Left hindlimb (tissue), 1 donor: ENCODE measurements around the gene TRNAU1AP.
"Not testable (repeated sequence)": the region's sequence is repeated elsewhere in the genome, so short reads cannot be mapped to it uniquely, and the experiment has no call there.

Experiments
- DNase-seq: peaks from one replicate; pipeline ENCODE4 v3.0.0-alpha.2; 2018

The TRNAU1AP gene

GRCh38 chr1:28552758-28553663, at the start of gene TRNAU1AP:
TRNAU1AP (plus strand) TSS chr1:28553085; CDS start chr1:28553111, 26 bp downstream.
- peak; percentile 98 for DNase-seq

DNA sequence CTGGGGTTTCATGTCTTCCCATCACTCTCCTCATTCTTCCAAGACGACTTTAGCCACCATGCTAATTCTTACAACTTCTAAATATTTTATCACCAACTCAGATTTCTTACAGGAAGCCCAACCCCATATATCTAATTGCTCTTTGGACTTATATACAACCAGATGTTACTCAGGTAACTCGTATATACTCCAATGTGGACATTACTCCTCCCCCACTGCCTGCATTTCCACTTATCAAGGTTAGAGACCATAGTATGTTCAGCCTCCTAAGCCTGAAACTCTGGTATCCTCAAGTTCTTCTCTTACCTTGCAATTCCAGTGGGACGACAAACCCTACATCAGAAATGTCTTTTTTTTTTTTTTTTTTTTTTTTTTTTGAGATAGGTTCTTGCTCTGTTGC, 49.8 kb upstream of the TRNAU1AP start:
- no peak for DNase-seq

GRCh38 chr1:28505406-28506187, 47.3 kb upstream of the TRNAU1AP start, which contains the start of gene RCC1:
RCC1 (plus strand) TSS chr1:28506043; CDS start chr1:28529867, 23,824 bp downstream.
- DNase-seq: peak; percentile 98

GRCh38 chr1:28506907-28507246, 46.0 kb upstream of the TRNAU1AP start:
- no peak for DNase-seq

DNA sequence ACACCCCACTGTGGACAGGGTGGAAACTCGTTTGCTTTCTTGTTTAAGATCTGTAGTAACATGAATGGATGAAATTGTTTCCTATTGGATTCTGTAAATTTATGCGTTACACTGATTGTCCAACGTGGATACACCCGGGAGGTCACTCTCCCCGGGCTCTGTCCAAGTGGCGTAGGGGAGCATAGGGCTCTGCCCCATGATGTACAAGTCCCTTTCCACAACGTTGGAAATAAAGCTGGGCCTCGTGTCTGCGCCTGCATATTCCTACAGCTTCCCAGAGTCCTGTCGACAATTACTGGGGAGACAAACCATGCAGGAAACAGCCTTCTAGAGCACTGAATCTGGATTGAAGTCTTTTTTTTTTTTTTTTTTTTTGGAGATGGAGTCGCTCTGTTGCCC, 45.6 kb upstream of the TRNAU1AP start:
- DNase-seq: no peak

GRCh38 chr1:28507646-28508434, 45.0 kb upstream of the TRNAU1AP start:
- no peak for DNase-seq

- DNase-seq: no peak
Observed at GRCh38 chr1:28508435-28508754, 44.5 kb upstream of the TRNAU1AP start.

DNA sequence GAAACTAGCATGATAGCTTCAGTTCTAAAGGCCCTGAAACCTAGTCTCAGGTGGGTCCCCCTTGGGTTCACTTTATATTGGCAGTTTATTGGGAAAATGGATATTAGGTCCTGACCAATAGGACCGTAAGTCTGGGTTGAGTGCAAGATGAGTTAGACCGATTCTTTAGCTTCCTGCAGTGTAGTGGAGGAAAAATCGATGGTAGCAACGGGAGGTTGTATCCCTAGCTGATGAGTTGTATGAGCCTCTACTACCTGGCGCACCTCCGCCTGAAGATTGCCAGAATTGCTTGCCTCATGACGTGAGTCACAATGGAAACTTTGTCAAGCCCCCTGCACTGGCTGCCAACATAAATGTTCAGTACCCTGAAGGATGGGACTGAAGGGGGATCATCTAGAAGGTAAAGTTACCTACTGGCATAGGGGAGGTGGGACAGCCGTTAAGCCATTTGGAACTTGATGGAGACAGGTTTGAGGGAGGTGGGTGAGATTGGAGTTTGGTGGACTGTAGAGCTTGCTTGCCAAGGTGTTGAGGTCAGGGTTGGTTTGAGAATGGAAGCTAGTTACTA, 43.1 kb upstream of the TRNAU1AP start:
- no peak for DNase-seq

GRCh38 chr1:28510273-28510969, 42.5 kb upstream of the TRNAU1AP start:
- DNase-seq: no peak

DNA sequence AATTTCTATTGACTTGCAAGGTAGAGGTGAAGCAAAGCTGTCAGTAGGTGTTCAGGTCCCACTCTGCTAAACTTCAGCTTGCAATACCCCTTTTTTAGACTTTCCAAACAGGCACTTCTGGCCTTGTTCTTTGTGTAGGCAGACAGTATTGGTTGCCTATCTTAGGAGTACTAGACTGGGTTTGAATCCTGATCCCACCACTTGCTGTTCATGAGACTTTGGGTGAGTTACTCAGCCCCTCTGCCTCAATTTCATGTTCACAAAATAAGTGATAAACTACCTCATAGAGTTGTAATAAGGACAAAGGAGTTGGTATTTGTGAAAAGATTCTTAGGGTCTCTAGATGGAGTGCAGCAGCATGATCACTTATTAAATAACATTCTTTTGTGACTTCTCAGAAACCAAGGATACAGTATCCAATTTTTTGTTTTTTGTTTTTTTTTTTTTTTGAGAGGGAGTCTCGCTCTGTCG, 41.9 kb upstream of the TRNAU1AP start:
- no peak for DNase-seq

GRCh38 chr1:28512058-28512611, 40.8 kb upstream of the TRNAU1AP start:
- DNase-seq: no peak

- DNase-seq: not testable (repeated sequence)
Observed at GRCh38 chr1:28514445-28514933, 38.4 kb upstream of the TRNAU1AP start.

GRCh38 chr1:28516518-28516956, 36.3 kb upstream of the TRNAU1AP start:
- DNase-seq: no peak

GRCh38 chr1:28517649-28517999, 35.3 kb upstream of the TRNAU1AP start:
- DNase-seq: no peak

GRCh38 chr1:28518000-28518744, 34.7 kb upstream of the TRNAU1AP start:
- peak; percentile 93 for DNase-seq

DNA sequence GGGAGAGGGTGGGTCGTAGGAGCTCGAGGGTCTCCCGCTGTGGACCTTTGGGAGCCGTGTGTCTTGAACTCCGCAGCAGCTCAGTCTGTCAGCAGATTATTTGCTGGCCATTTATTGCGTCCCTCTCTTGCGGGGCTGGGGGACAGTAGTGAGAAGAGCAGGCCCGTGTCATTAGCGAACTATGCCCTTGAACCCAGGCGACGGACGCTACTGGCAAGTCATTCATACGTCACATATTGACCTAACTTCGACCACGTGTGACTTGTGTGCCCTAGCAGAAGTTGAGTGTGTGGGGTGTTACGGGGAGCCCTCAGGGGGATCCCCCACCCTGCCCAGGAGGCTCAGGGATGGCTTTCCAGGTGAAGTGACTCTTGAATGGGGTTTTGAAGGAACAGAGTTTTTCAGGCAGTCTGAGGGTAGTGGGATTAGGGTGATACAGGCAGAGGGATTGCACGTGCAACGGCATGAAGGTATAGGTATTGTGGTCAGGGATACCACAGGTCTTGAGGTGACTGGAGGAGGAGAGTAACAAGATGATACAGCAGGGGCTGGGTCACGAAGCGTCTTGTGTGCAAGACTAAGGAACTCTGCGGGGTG, 34.0 kb upstream of the TRNAU1AP start:
- DNase-seq: no peak

DNA sequence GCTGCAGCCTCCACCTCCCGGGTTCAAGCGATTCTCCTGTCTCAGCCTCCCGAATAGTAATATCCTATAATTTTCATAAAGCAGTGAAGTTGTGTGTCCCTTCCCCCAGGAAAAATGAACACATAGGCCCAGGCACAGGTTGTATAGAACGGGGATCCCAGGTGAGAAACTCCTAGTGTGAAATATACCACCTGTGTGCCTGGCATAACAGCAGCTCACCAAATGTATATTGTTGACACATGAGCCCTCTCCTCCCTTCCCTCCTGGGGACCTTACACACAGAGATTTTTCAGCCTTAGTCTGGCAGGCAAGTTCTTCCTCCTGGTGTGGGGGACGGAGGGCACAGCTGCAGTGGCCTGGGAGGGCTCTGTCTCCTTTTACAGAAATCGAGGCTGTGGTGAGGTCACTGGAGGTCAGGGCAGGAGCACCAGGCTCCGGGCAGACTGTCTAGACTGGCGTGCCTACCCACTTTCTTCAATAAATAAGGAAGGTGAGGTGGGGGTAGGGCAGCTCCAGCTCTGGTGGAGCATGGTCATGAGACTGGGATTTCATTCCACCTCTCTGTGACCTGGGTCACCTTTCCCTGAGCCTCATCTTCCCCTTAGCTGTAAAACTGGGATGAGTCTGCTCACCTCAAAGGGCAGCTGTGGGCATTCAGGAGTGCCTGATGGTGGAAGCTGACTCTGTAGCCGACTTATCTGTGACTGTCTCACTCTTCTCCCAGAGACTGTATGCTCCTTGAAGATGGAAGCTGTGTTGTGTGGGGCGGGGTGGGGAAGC, 32.7 kb upstream of the TRNAU1AP start:
- DNase-seq: no peak

DNA sequence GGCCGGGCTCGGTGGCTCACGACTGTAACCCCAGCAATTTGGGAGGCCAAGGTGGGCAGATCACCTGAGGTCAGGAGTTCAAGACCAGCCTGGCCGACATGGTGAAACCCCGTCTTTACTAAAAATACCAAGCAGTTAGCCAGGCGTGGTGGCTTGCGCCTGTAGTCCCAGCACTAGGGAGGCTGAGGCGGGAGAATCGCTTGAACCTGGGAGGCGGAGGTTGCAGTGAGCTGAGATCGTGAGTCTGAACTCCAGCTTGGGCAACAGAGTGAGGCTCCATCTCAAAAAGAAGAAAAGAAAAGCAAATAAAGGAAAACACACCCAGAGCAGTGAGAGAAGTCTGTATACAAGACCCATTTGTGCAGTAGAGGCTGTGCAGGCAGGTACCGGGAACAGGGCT, 32.1 kb upstream of the TRNAU1AP start:
- not testable (repeated sequence) for DNase-seq

GRCh38 chr1:28521502-28522164, 31.3 kb upstream of the TRNAU1AP start:
- DNase-seq: no peak
